GM23248 (cell line): ENCODE data around the gene MACROD2. TPM values are rescaled to one million over a fixed set of nuclear protein-coding genes. Genes with fewer than 3 reads are reported as not detected.
"Not testable (repeated sequence)": the region's sequence is repeated elsewhere in the genome, so short reads cannot be mapped to it uniquely, and the experiment has no call there.

Experiments
- DNase-seq: peaks from one replicate; pipeline ENCODE4 v3.0.0-alpha.2; 2015
- H2AFZ ChIP-seq: fragments of 200-600 bp; sonication (generic); 2 replicates; pipeline ENCODE4 v1.6.1; 2016; ENCODE audit warnings: antibody characterized with exemption
- H3F3A ChIP-seq: fragments of 200-600 bp; sonication (generic); 2 replicates; pipeline ENCODE4 v1.6.1; 2016; ENCODE audit warnings: mild to moderate bottlenecking, antibody characterized with exemption, mixed run types; ENCODE audit not compliant: insufficient read depth
- H3K27ac ChIP-seq: fragments of 200-600 bp; sonication (generic); 2 replicates; pipeline ENCODE4 v1.5.1; 2016; ENCODE audit warnings: mild to moderate bottlenecking
- H3K27me3 ChIP-seq: fragments of 200-600 bp; sonication (generic); replicated peaks from 2 replicates; pipeline ENCODE4 v1.6.1; 2016; ENCODE audit warnings: mild to moderate bottlenecking; ENCODE audit not compliant: insufficient read depth
- H3K36me3 ChIP-seq: fragments of 200-600 bp; sonication (generic); 2 replicates; pipeline ENCODE4 v1.6.1; 2016; ENCODE audit warnings: low read depth, mild to moderate bottlenecking
- H3K4me1 ChIP-seq: fragments of 200-600 bp; sonication (generic); 2 replicates; pipeline ENCODE4 v1.6.1; 2016; ENCODE audit warnings: mild to moderate bottlenecking; ENCODE audit not compliant: insufficient read depth
- H3K4me2 ChIP-seq: fragments of 200-600 bp; sonication (generic); one replicate; pipeline ENCODE4 v1.6.1; 2016; ENCODE audit warnings: mild to moderate bottlenecking; ENCODE audit not compliant: unreplicated experiment
- H3K4me3 ChIP-seq: fragments of 200-600 bp; sonication (generic); 2 replicates; pipeline ENCODE4 v1.5.1; 2016; ENCODE audit warnings: mild to moderate bottlenecking
- H3K79me2 ChIP-seq: fragments of 200-600 bp; sonication (generic); 2 replicates; pipeline ENCODE4 v1.6.1; 2016; ENCODE audit warnings: mild to moderate bottlenecking; ENCODE audit not compliant: insufficient read depth
- H3K9ac ChIP-seq: fragments of 200-600 bp; sonication (generic); 2 replicates; pipeline ENCODE4 v1.6.1; 2016; ENCODE audit warnings: mild to moderate bottlenecking
- H3K9me2 ChIP-seq: fragments of 200-600 bp; sonication (generic); 2 replicates; pipeline ENCODE4 v1.6.1; 2016; ENCODE audit warnings: mixed run types, mild to moderate bottlenecking, moderate library complexity; ENCODE audit not compliant: insufficient read depth
- H3K9me3 ChIP-seq: fragments of 200-600 bp; sonication (generic); one replicate; pipeline ENCODE4 v1.6.1; 2017; ENCODE audit warnings: low read depth
- H4K20me1 ChIP-seq: fragments of 200-600 bp; sonication (generic); 2 replicates; pipeline ENCODE4 v1.6.0; 2016; ENCODE audit not compliant: insufficient read depth
- EZH2 ChIP-seq: fragments of 200-600 bp; sonication (generic); IDR thresholded peaks from 2 replicates; pipeline ENCODE4 v1.6.1; 2018; ENCODE audit warnings: antibody characterized with exemption, mild to moderate bottlenecking; ENCODE audit not compliant: insufficient read depth, poor library complexity, severe bottlenecking
- EZH2phosphoT487 ChIP-seq: fragments of 200-600 bp; sonication (generic); IDR thresholded peaks from 2 replicates; pipeline ENCODE4 v1.6.1; 2018; ENCODE audit warnings: antibody characterized with exemption, moderate library complexity, mild to moderate bottlenecking, low read depth; ENCODE audit not compliant: insufficient read depth
- WGBS, 2 experiments: methylation state at CpG; one replicate each; pipeline ENCODE4 v1.1.6; 2015 to 2017; ENCODE audit warnings: low lambda C conversion rate in 2 of 2, low coverage in 1 of 2; ENCODE audit errors: missing lambda C conversion rate in 2 of 2; 5-methylcytosine and 5-hydroxymethylcytosine counted together
- in situ Hi-C: fragments of 300-500 bp; cut with MboI; formaldehyde crosslinking; loops from 2 replicates; pipeline ENCODE4 v1.15.0; 2020
- polyA plus RNA-seq: library from polyadenylated mRNA; unstranded; fragments of >200 nt; fragmentation: Nextera tagmentation; extraction: Ambion mirVana; gene quantifications from 2 replicates; pipeline ENCODE4 v1.2.1, GENCODE V29; 2016
- total RNA-seq: library from RNA; depleted of rRNA; stranded (reverse); fragments of >200 nt; shearing (Covaris generic); gene quantifications from 2 replicates; pipeline ENCODE4 v1.2.3, GENCODE V29; 2014

Gene MACROD2
- total and polyA plus RNA-seq, 2 experiments from 2014 or later = 1.1 to 3.1 TPM

DNA sequence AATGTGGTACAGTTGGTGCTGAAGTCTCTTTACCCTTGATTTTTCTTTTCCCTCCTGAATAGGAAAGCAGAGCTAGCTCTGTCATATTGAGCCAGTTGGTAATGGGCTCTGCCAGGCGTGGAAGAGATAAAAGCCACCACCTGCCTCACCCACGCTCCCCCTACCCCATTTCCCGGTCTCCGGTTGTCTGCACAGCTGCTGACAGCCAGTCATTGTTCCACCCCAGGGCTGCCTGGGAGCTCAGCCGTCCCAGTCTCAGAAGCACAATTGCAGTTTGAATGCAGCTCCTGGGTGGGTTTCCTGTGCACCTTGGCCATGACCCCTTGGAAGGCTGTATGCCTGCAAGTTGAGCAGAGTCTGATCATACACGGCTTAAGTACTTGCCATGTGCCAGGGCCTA is 1017.2 kb downstream of the MACROD2 start:
- Histone ChIP-seq H3K9ac (no peak overlapping the region), H3K9me2 (no peaks in the 10 kb centered on the region), H3F3A (no peaks in the 10 kb centered on the region), H3K4me2 (no peak overlapping the region), H3K27ac (no peak overlapping the region), H3K4me3 (no peak overlapping the region), H4K20me1 (no peaks in the 10 kb centered on the region), H3K79me2 (no peaks in the 10 kb centered on the region), H3K36me3 (no peaks in the 10 kb centered on the region), H3K9me3 (no peaks in the 10 kb centered on the region), H3K27me3 (no peaks in the 10 kb centered on the region), H3K4me1 (no peaks in the 10 kb centered on the region), H2AFZ (no peak overlapping the region)
- no peak for DNase-seq
- in situ Hi-C loops = no loop called here
- TF ChIP-seq EZH2phosphoT487 (no peak), EZH2 (no peak)
- WGBS, 2 experiments = 68 to 81% methylated on average over 6 of the region's 6 CpGs

GRCh38 chr20:15016875-15017274 is 1021.6 kb downstream of the MACROD2 start:
- H3K4me1 ChIP-seq, H3K9ac ChIP-seq, H2AFZ ChIP-seq, H3K36me3 ChIP-seq, H3K9me2 ChIP-seq, H3K27ac ChIP-seq, H3K4me3 ChIP-seq, H4K20me1 ChIP-seq, H3F3A ChIP-seq, H3K27me3 ChIP-seq, H3K79me2 ChIP-seq, DNase-seq, H3K9me3 ChIP-seq, in situ Hi-C loops, H3K4me2 ChIP-seq: not testable (repeated sequence)
- 35 to 41% methylated on average over 1 of the region's 1 CpG for WGBS, 2 experiments

DNA sequence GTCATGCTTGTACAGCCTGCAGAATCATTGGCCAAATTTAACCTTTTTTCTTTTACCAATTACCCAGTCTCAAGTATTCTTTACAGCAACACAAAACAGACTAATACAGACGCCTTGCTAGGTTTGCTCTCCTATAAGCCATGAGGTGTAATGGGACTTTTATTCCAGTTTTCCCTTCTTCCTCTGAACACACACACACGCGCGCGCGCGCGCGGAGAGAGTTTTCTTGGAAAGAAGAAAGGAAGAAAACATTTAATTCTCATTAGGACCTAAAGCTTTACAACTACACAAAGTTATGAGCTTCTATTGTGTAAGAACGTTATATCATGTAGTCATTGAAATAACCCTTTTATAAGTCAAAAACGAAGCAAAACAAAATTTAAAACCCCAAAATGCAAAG is 1023.6 kb downstream of the MACROD2 start:
- H3K4me1 ChIP-seq = no peaks in the 10 kb centered on the region
- WGBS, 2 experiments = 74 to 77% methylated on average over 11 of the region's 11 CpGs
- no peak overlapping the region for H3K27ac ChIP-seq
- H3K36me3 ChIP-seq = no peaks in the 10 kb centered on the region
- TF ChIP-seq EZH2phosphoT487 (no peak), EZH2 (no peak)
- no peaks in the 10 kb centered on the region for H3K27me3 ChIP-seq
- H3K4me2 ChIP-seq = no peak overlapping the region
- H3K9me2 ChIP-seq = no peaks in the 10 kb centered on the region
- no peak for DNase-seq
- no peaks in the 10 kb centered on the region for H3K79me2 ChIP-seq
- no peak overlapping the region for H3K9ac ChIP-seq
- no peaks in the 10 kb centered on the region for H4K20me1 ChIP-seq
- H2AFZ ChIP-seq = no peak overlapping the region
- in situ Hi-C loops = no loop called here
- H3F3A ChIP-seq = no peaks in the 10 kb centered on the region
- no peaks in the 10 kb centered on the region for H3K9me3 ChIP-seq
- H3K4me3 ChIP-seq = no peak overlapping the region

DNA sequence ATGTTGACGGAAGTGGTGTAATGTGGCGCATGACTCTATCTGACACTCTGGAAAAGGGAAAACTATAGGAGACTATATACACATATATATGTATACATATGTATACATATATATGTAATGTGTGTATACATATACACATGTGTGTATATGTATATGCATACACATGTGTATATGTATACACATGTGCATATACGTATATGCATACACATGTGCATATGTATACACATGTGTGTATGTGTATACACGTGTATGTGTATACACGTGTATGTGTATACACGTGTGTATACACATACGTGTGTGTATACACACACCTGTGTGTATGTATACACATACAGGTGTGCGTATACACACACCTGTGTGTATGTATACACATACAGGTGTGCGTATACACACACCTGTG is 1025.5 kb downstream of the MACROD2 start:
- H3K9me3 ChIP-seq = no peaks in the 10 kb centered on the region
- H3K36me3 ChIP-seq = no peaks in the 10 kb centered on the region
- in situ Hi-C loops = no loop called here
- no peak for DNase-seq
- no peak overlapping the region for H3K4me3 ChIP-seq
- H3K27me3 ChIP-seq = no peaks in the 10 kb centered on the region
- no peaks in the 10 kb centered on the region for H3F3A ChIP-seq
- H3K4me1 ChIP-seq = no peaks in the 10 kb centered on the region
- no peak overlapping the region for H3K27ac ChIP-seq
- no peak for TF ChIP-seq EZH2
- TF ChIP-seq EZH2phosphoT487 = no peak
- H4K20me1 ChIP-seq = no peaks in the 10 kb centered on the region
- H3K4me2 ChIP-seq = no peak overlapping the region
- whole genome bisulfite sequencing, 2 experiments = 71 to 72% methylated on average over 9 of the region's 9 CpGs
- H3K9ac ChIP-seq = no peak overlapping the region
- H3K9me2 ChIP-seq = no peaks in the 10 kb centered on the region
- H3K79me2 ChIP-seq = no peaks in the 10 kb centered on the region
- H2AFZ ChIP-seq = no peak overlapping the region

DNA sequence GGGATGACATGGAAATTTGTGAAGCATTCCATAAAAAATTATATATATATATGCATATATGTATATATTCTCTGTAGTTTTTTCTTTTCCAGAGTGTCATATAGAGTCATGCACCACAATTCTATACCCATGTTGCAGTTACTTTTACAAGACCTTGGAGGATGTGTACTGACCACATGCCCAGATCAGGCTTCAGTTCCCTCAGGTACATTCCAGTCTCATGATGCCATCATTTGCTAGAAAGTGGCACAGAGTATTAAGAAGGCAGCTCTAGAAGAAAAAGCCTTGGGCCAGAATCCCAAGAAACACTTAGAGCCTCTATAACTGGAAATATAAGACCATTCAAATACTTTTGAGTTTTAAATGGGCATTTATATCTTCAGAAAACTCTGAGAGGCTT is 1027.6 kb downstream of the MACROD2 start:
- TF ChIP-seq EZH2 = no peak
- TF ChIP-seq EZH2phosphoT487 = no peak
- H3F3A ChIP-seq = no peaks in the 10 kb centered on the region
- no peaks in the 10 kb centered on the region for H3K79me2 ChIP-seq
- in situ Hi-C loops = no loop called here
- no peaks in the 10 kb centered on the region for H3K4me1 ChIP-seq
- no peaks in the 10 kb centered on the region for H3K27me3 ChIP-seq
- H3K27ac ChIP-seq = no peak overlapping the region
- DNase-seq = no peak
- H3K4me3 ChIP-seq = no peak overlapping the region
- H3K9me3 ChIP-seq = no peaks in the 10 kb centered on the region
- no peaks in the 10 kb centered on the region for H4K20me1 ChIP-seq
- H3K9me2 ChIP-seq = no peaks in the 10 kb centered on the region
- H2AFZ ChIP-seq = no peak overlapping the region
- no peak overlapping the region for H3K4me2 ChIP-seq
- H3K36me3 ChIP-seq = no peaks in the 10 kb centered on the region
- no peak overlapping the region for H3K9ac ChIP-seq
